SK-N-MC (cell line): ENCODE data around the gene SMG9.
"Not testable (repeated sequence)": the region's sequence is repeated elsewhere in the genome, so short reads cannot be mapped to it uniquely, and the experiment has no call there.

Experiments
- DNase-seq: peaks from one replicate; pipeline ENCODE4 v3.0.0-alpha.2; 2011; ENCODE audit warnings: low read depth, low spot score
- H3K27ac ChIP-seq: fragments of 200-600 bp; sonication (generic); 2 replicates; pipeline ENCODE4 v1.5.1; 2016; ENCODE audit warnings: mixed run types
- H3K36me3 ChIP-seq: fragments of 200-600 bp; sonication (generic); 2 replicates; pipeline ENCODE4 v1.6.1; 2017; ENCODE audit warnings: antibody characterized with exemption, low read length, mixed read lengths; ENCODE audit not compliant: insufficient read depth
- H3K4me3 ChIP-seq: fragments of 200-600 bp; sonication (generic); 2 replicates; pipeline ENCODE4 v1.5.1; 2016
- H3K9ac ChIP-seq: fragments of 200-600 bp; sonication (generic); 2 replicates; pipeline ENCODE4 v1.8.0; 2017; ENCODE audit warnings: mixed run types, mixed read lengths; ENCODE audit not compliant: insufficient read length
- H3K9me3 ChIP-seq: fragments of 200-600 bp; sonication (generic); 2 replicates; pipeline ENCODE4 v1.6.1; 2017; ENCODE audit warnings: low read depth, mild to moderate bottlenecking, antibody characterized with exemption, low read length, moderate library complexity, mixed read lengths
- EZH2 ChIP-seq: fragments of 200-600 bp; sonication (generic); IDR thresholded peaks from one replicate; pipeline ENCODE4 v1.6.1; 2017; ENCODE audit warnings: antibody characterized with exemption
- FOXP2 ChIP-seq: optimal IDR thresholded peaks from 2 replicates; pipeline ENCODE3; 2011; ENCODE audit warnings: mild to moderate bottlenecking, moderate library complexity; ENCODE audit not compliant: insufficient read depth; ENCODE audit errors: extremely low read length, control extremely low read depth
- POLR2AphosphoS5 ChIP-seq: IDR thresholded peaks from 2 replicates; pipeline ENCODE4 v1.6.1; 2012; ENCODE audit warnings: mild to moderate bottlenecking, low read depth, low read length, borderline replicate concordance

The SMG9 gene

DNA sequence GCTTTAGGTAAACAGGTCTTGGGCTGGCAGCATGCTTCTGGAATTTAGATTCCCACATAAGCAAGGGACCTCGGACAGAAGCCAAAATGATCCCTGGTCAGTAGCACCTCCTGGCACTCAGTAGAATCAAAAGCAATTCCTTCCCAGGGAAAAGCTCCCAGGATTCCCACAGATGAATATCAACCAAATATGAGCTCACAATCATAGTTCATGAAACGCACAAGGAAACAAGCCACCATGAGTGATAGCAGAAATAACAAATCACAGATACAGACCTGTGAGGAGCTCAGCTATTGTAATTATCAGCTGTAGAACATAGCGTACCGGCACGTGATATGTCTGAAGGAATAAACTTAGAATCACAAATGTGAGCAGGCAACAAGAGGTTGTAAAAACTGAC, 63.0 kb downstream of the SMG9 start:
- no peak overlapping the region for H3K9ac ChIP-seq
- peaks cover 4% of the 10 kb centered on the region; the same call in 1 of the 2 replicates for H3K9me3 ChIP-seq
- H3K27ac ChIP-seq, result no peak overlapping the region
- TF ChIP-seq POLR2AphosphoS5, result no peak
- DNase-seq, result no peak
- H3K4me3 ChIP-seq, result no peak overlapping the region
- no peaks in the 10 kb centered on the region for H3K36me3 ChIP-seq

DNA sequence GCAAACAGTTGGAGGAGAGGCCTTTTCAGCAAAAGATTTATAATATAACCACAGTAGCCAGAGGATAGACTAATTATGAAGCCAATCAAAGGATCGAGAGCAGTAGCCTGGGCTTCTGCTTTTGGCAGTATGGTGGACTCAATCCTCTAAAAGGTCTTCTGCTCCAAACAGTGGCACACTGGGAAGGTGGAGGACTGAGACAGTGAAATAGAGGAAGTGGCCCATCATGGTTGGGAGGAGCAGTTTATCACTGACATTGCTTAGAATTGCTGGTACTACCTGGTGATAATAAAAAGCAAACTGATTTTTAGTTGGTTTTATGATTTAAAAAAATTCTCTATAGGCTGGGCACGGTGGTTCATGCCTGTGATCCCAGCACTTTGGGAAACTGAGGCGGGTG, 63.9 kb downstream of the SMG9 start:
- H3K9me3 ChIP-seq, result peaks cover 4% of the 10 kb centered on the region; the same call in 1 of the 2 replicates
- H3K27ac ChIP-seq, result no peak overlapping the region
- DNase-seq, result no peak
- TF ChIP-seq EZH2, result no peak
- no peak for TF ChIP-seq FOXP2
- TF ChIP-seq POLR2AphosphoS5, result no peak
- H3K9ac ChIP-seq, result no peak overlapping the region
- H3K4me3 ChIP-seq, result no peak overlapping the region
- H3K36me3 ChIP-seq, result no peaks in the 10 kb centered on the region

DNA sequence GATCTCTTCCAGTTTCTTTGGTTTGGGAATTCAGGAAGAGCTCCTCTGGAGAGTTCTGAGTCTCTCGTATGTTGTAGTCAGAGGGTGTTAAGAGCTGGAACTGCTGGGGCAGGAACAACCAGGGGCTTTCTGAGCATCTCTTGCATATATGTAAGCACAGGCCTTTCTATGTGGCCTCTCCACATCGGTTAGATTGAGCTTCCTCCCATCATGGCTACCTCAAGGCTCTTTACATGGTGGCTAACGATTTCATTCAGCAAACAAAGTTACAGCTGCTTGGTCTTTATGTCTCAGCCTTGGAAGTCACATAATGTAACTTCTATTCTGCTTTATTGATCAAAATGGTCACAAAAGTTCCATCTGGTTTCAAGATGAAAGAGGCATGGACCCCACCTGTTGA, 64.3 kb downstream of the SMG9 start:
- Histone ChIP-seq H3K4me3 (no peak overlapping the region), H3K27ac (no peak overlapping the region), H3K9me3 (peaks cover 4% of the 10 kb centered on the region; the same call in 1 of the 2 replicates), H3K36me3 (no peaks in the 10 kb centered on the region), H3K9ac (no peak overlapping the region)
- no peak for TF ChIP-seq FOXP2
- TF ChIP-seq POLR2AphosphoS5, result no peak
- no peak for TF ChIP-seq EZH2
- no peak for DNase-seq

DNA sequence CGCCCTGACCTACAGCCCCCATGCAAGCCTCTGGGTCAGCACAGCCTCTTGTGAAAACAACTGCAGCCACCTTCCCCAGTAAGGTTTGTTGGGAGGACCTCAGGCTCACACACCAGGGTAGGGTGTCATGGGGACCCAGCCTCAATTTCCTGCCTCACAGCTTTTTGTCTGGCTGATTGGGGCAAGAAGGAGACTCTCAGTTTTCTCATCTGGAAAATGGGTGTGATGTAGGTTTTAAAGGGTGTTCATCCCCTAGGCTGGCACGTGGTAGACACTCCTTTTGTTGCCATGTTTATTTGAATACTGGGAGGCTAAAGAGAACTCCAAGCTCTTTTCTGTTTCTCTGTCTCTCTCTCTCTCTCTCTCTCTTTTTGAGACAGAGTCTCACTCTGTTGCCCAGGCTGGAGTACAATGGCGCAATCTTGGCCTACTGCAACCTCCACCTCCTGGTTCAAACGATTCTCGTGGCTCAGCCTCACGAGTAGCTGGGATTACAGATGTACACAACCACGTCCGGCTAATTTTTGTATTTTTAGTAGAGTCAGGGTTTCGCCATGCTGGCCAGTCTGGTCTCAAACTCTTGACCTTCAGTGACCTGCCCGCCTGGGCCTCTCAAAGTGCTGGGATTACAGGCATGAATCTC, 66.6 kb downstream of the SMG9 start:
- H3K4me3 ChIP-seq, result no peak overlapping the region
- H3K9ac ChIP-seq, result no peak overlapping the region
- H3K27ac ChIP-seq, result no peak overlapping the region
- H3K36me3 ChIP-seq, result no peaks in the 10 kb centered on the region
- peaks cover 4% of the 10 kb centered on the region; the same call in 1 of the 2 replicates for H3K9me3 ChIP-seq
- no peak for DNase-seq
- TF ChIP-seq EZH2 (no peak), FOXP2 (no peak), POLR2AphosphoS5 (no peak)

DNA sequence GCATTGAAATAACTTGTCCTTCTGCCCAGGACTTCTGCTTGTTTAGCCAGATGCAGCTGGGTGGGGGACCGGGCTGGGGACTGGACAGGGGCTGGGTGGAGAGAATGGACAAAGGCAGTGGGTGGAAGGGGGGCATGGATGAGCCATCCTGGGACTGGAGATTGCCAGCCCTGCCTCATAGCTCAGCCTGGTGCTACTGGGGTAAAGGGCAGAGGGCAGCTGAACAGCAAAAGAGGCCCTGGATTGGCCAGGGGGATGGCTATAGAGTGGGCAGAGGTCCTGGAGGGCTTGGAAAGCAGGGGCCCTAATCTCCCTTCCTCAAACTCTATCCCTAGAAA, 67.1 kb downstream of the SMG9 start:
- peaks cover 4% of the 10 kb centered on the region; the same call in 1 of the 2 replicates for H3K9me3 ChIP-seq
- TF ChIP-seq POLR2AphosphoS5, result no peak
- TF ChIP-seq FOXP2, result no peak
- TF ChIP-seq EZH2, result no peak
- no peak overlapping the region for H3K9ac ChIP-seq
- no peak for DNase-seq
- no peak overlapping the region for H3K27ac ChIP-seq
- H3K4me3 ChIP-seq, result no peak overlapping the region
- H3K36me3 ChIP-seq, result no peaks in the 10 kb centered on the region

DNA sequence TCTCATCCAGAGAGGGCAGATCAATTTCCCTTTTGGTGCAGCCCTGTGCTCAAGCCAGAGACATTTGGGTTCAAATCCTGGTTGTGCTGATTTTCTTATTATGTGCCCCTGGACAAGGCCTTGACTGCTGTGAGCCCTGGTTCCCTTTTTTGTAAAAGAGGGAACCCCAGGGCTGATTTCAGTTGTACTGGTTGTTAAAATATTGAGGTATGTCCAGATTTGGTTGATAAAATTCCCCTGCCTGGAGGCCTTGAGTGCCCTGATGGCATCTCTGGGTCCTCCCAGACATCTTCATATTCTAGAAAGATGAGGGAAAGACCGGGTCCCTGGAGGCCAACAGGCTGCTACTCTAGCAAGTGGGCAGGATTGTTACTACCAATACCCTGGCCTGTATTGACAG, 70.4 kb downstream of the SMG9 start:
- no peak overlapping the region for H3K27ac ChIP-seq
- no peak for TF ChIP-seq EZH2
- no peak for TF ChIP-seq POLR2AphosphoS5
- TF ChIP-seq FOXP2, result no peak
- no peaks in the 10 kb centered on the region for H3K36me3 ChIP-seq
- H3K9me3 ChIP-seq, result no peaks in the 10 kb centered on the region
- no peak for DNase-seq
- no peak overlapping the region for H3K4me3 ChIP-seq
- H3K9ac ChIP-seq, result no peak overlapping the region

DNA sequence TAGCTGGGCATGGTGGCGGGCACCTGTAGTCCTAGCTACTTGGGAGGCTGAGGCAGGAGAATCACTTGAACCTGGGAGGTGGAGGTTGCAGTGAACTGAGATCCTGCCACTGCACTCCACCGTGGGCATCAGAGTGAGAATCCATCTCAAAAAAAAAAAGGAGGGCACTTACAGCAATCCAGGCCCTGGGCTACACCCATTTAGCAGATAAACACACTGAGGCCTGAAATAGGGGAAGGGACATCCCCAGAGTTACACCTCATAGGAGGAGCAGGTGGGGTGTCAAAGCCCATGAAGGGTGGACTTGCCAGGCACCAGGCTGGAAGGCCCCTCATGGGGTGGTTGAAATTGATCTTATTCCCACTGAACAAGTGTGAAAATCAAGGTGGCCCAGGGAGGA, 70.9 kb downstream of the SMG9 start:
- no peak overlapping the region for H3K27ac ChIP-seq
- H3K9ac ChIP-seq, result no peak overlapping the region
- H3K9me3 ChIP-seq, result no peaks in the 10 kb centered on the region
- H3K4me3 ChIP-seq, result no peak overlapping the region
- no peak for TF ChIP-seq FOXP2
- no peak for DNase-seq
- no peaks in the 10 kb centered on the region for H3K36me3 ChIP-seq

DNA sequence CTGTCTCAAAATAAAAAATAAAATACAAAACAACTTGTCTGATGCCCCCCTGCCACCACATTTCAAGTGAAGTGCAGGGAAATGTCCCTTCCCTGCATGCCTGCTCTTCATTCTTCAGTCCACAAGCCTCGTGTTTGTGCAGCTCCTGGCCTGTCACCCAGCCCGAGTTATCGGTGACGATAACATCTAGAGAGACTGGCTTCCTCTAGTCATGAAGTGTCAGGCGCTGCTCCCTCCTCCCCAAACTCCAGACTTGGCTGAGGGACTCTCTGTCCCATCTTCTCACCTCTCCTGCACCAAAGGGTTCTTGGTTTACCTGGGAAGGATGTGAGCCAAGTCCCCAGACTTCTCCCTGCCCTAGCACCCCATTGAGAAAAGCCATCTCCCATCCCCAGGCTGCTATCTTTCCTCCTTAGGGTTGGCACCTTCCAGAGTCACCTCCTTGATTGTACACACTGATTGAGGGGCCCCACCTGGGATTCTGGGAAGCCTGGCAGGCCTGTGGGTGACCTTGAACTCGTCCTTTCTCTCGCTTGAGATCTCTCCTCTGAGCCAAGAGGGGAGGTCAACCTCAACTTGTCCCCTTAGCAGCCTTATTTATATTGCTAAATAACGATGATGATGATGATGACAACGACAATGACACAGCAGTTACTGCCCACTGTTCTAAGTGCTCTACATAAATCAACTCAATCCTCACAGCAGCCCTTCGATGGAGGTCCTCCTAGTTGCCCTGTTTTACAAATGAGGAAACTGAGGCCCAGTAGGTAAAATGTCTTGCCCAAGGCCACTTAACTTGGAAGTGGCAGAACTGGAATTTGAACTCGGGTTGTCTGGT, 71.7 kb downstream of the SMG9 start:
- TF ChIP-seq POLR2AphosphoS5 (no peak), EZH2 (no peak), FOXP2 (no peak)
- Histone ChIP-seq H3K4me3 (no peak overlapping the region), H3K9me3 (no peaks in the 10 kb centered on the region), H3K9ac (no peak overlapping the region), H3K36me3 (no peaks in the 10 kb centered on the region), H3K27ac (no peak overlapping the region)
- no peak for DNase-seq

DNA sequence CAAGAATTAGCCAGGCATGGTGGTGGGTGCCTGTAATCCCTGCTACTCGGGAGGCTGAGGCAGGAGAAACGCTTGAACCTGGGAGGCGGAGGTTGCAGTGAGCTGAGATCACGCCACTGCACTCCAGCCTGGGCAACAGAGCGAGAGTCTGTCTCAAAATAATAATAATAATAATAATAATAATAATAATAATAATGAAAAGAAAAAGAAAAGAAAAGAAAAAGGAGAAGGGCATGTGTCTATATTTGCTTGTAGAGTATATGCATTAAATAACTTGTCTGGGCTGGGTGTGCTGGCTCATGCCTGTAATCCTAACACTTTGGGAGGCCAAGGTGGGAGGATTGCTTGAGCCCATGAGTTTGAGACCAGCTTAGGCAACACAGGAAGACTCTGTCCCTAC, 72.5 kb downstream of the SMG9 start:
- DNase-seq, H3K9ac ChIP-seq, H3K27ac ChIP-seq: not testable (repeated sequence)

More for the DNA sequence above, 72.5 kb downstream of the SMG9 start:
- H3K4me3 ChIP-seq, H3K9me3 ChIP-seq, H3K36me3 ChIP-seq: not testable (repeated sequence)
